A549 (cell line): Measurements from ENCODE around the gene TPST1.

Experiments
- GATA3 ChIP-seq: IDR thresholded peaks from 2 replicates; pipeline ENCODE4 v1.6.1; 2012; ENCODE audit warnings: borderline replicate concordance
- MAFK ChIP-seq: fragments of 450-650 bp; IDR thresholded peaks from 2 replicates; pipeline ENCODE4 v1.6.1; 2014; ENCODE audit not compliant: partially characterized antibody
- POLR2A ChIP-seq: IDR thresholded peaks from 2 replicates; pipeline ENCODE4 v1.6.1; 2012; ENCODE audit warnings: mild to moderate bottlenecking, low read length
- ZSCAN20 ChIP-seq: fragments of 250-450 bp; sonication (Bioruptor Pico); IDR thresholded peaks from 2 replicates; pipeline ENCODE4 v1.8.0; 2022; ENCODE audit warnings: mild to moderate bottlenecking, moderate library complexity
- TF ChIP-seq, protein P1 (sequence below): fragments of >200 bp; sonication (Bioruptor Twin); formaldehyde crosslinking; IDR thresholded peaks from 3 replicates; pipeline ENCODE4 v1.5.1; 2016

DNA sequence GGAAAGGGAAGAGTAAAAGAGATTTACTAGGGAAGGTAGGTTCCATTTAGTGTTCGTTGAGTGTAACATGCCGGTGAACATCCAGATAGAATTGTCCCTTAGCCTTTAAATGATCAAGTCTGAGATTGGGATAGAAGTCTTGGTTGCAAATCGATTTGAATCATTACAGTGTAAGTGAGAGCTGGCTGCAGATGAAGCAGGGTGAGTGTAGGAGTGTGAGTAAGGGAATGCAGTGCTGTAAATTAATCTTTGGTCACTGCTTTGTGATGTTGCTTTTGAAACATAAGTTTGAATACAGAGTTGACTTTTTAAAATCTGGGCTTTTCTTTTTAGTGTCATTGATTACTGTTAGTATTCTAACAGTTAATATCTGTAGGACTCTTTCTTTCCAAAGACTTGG lies 16.3 kb downstream of the TPST1 start:
- TF ChIP-seq MAFK (no peak), POLR2A (no peak), ZSCAN20 (CRISPR knock-in tag) (no peak), GATA3 (no peak)
- TF ChIP-seq, protein P1, sequence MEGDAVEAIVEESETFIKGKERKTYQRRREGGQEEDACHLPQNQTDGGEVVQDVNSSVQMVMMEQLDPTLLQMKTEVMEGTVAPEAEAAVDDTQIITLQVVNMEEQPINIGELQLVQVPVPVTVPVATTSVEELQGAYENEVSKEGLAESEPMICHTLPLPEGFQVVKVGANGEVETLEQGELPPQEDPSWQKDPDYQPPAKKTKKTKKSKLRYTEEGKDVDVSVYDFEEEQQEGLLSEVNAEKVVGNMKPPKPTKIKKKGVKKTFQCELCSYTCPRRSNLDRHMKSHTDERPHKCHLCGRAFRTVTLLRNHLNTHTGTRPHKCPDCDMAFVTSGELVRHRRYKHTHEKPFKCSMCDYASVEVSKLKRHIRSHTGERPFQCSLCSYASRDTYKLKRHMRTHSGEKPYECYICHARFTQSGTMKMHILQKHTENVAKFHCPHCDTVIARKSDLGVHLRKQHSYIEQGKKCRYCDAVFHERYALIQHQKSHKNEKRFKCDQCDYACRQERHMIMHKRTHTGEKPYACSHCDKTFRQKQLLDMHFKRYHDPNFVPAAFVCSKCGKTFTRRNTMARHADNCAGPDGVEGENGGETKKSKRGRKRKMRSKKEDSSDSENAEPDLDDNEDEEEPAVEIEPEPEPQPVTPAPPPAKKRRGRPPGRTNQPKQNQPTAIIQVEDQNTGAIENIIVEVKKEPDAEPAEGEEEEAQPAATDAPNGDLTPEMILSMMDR, result no peak
